HG03469 (cell line): ENCODE measurements around the gene ARHGEF6.

Experiments used
- ATAC-seq: cut with Tn5 transposase; IDR thresholded peaks from one replicate; pipeline ENCODE4 v1.9.1; 2021; ENCODE audit warnings: mild to moderate bottlenecking, moderate library complexity, moderate number of reproducible peaks; ENCODE audit not compliant: unreplicated experiment

ARHGEF6 gene

DNA sequence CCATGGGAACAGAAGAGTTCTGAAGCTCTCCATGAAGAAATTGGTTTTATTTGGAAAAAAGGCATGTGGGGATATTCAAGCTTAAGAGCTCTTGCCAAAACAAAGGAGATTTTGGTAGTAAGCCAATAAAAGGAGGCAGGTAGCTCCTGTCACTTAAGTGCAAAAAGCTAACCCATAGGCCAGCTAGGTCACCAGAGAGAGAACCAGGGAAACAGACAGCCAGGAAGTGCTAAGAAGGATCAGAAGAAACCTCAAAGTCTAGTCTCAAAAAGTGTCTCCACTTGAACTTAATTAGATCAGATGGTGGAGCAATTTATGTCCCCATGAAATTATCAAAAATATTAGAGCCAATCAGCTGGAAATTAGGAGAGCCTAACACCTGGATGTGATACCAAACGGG lies 83.6 kb downstream of the ARHGEF6 start:
- no peak for ATAC-seq

DNA sequence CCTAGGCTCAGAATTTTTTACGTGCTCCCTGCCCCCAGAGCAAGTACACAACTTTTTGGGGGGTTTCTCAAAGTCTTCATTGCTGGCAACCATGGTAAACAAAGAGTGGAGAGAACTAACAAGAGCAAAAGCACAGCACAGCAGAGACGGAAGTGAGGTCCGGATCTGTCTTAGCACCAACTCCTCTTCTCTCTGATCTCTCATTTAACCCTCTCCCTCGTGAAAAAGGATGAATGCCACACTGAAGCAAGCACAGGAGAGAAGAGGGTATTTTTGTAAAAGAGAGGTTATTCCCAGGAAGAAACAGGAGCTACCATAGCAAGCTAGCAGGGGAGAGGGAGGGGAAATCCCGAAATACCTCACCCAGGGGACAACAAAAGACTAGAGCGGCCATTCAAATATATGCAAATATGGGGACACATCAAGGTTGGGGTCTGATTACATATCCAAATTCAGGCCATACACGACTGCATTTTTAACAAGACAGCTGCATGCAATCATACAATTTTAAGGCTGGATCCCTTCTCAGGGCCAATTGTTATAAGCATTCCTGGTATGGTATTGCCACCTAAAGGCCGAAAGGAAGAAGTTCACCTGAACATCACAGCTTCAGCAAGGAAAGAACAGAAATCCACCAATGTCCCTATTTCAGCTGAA lies 86.2 kb downstream of the ARHGEF6 start:
- ATAC-seq, result peak; percentile 66

DNA sequence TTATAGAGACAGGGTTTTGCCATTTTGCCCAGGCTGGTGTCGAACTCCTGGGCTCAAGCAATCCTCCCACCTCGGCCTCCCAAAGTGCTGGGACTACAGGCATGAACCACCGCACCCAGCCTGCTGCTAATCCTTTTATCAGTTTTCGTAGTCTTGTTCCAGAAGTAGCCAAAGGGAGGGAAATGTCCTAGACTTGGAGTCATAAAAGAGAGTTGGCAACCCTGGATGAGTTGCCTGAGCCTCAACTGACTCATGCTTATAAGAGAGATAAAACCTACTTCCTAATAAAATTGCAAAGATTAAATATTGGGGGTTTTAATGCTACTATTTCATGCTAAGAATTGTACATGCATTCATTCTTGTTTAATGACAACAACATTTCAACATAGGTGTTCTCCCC lies 88.5 kb downstream of the ARHGEF6 start:
- no peak for ATAC-seq

DNA sequence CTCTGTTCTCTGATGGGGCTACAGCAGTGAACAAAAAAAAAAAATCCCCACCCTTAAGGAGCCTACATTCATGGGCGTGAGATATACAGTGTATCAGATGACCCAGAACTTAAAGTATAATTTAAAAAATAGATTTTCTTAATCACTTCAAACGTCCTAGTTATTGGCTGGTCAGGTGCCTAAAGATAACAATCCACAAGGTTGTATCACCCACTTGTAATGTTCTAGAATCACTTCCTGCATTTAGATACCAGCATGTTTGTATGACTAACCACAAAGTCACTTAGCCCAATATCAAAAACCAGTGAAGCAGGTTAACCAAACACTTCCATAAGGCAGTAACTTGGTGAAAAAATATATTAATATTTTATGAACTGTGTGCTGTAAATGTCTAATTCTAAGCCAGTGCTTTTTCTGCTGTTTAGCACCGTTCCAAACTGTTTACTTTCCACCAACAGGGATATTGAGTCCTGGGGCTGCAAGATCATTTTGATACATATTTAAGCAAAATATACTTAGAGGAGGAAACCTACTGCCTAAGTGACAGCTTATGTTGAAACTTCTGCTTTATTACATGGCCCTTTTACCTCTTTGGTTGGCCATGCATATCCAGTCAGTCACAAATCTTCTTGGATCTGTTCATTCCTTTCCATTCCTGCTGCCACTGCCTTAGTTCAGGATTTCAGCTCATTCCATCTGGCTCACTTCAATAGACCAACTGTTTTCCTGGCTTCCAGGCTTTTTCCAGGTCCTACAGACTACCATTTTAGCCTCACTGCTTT lies 89.5 kb downstream of the ARHGEF6 start:
- no peak for ATAC-seq

DNA sequence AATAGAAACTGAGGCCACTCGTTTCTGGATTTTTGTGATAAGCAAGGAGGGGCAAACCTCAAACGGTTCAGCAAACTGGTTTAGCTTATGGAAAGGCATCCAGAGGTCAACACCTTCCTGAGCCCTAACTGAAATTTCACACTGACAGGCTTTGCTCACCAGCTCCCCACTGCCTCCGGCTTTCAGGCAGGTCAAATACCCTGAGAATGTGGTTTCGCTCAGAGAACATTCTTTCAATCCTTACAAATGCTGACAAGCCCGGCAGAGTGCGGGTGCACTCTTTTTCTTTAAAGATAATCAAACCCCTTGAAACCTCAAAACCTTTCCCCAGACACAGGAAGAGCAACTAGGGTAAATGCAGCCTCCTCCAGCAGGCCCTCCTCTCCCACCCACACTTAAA lies 91.3 kb downstream of the ARHGEF6 start:
- ATAC-seq, result no peak

DNA sequence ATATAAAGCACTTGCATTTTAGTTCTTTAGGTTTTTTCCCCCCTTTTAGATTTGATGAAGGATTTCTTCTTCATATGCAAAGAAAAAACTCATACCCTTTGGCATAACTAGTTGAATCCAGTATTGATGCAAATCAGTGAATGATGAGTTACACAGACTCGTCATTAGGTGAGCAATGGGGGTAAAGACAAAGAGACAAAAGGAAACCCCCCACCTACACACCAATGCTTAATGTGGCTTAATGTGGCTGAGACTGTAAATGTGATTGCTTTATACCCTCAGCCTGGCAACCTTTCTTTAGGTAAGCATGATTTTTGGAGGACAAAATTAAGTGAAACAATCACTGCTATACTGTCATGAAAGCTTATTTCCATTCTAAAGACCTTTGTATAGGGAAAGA lies 93.3 kb downstream of the ARHGEF6 start:
- ATAC-seq, result no peak

DNA sequence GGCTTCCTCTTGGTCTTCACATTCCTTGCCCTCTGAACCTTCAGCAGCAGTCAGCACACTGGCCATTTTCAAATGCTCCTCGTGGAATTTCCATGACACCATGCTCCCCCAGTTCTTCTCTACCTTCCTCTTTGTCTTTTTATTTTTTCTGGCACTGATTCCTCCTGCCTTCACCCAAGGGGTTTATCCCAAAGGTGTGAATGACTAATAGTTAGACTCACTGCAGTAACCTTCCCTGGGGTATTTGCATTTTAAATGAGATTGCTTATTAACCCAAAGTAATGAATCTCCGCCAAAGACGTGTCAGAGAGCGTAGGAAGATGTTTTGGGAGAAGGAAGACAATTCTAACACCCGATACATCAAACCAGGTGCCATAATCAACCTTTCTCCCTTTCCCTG lies 96.6 kb downstream of the ARHGEF6 start:
- ATAC-seq, result no peak

DNA sequence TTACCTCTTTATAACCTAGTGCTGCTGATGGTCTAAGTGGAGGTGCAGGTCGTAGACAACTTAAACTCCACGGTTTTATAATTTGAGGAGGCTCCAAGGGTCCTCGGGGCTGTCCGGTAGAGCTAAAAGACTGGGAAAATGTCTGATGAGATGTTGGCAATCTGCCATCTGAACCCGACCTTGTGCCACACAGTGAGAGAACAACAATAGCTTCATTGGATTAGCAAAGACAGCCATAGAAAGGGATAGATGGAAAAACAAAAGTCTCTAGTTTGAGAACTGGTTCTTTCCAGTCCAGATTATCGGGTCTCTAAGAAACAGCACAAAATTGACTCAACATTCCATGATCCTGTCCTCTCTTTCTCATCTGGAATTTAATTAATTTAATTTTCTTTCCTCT lies 101.2 kb downstream of the ARHGEF6 start:
- ATAC-seq, result no peak

DNA sequence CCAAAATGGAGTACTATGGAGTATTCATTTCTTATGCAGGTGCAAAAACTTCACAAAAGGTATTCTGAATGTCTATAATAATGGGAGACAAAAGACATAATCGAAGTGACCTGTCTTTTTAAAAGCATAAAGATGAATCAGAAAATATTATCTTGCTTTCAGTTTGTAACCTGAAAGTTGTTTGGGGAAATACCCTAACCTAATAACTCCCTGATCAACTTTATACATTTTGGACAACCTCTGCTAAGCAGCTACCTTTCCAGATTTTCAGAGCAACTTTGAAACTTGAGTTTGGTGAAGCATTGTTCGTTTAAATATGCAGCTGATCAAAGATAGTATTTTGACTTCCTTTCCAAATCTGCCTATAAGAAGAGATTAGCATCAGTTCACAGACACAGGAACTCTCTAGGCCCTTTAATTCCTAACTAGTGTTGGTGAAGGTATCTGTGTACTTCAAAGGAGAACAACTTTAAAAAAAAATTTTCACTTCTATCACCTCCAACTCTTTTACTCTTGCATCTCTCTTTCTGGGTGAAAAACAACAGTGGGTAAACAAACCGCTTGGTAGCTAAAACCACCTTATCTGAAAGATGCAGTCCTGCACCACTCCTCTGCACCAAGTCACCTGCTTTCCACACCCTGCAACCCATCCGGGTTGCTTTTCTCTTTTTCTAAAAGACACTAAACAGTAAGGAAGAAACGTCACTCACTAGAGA lies 106.3 kb downstream of the ARHGEF6 start:
- ATAC-seq, result no peak

DNA sequence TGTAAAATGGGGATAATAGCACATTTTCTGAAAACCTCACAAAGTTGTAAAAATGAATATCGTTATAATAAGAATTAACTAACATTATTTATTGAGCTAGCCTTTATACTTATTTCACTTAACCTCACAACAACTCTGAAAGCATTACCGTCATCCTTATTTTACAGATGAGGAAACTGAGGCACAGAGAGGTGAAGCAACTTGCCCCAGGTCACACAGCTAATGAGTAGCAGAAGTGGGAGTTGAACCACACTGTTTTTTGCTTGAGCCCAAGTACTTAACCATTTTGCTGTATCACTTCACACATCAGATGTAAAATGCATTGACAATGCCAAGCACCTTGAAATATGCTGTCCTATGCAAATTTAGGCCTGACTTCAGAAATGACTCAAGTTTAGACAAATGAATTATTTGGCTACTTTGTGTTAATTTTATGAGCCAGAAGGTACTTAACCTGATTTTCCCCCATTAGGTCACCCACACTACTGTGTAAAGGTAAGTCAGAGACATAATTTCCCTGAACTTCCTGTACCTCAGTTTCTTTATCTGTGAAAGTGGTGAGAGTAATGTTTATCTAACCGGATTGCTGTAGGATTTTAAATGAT lies 109.6 kb downstream of the ARHGEF6 start:
- peak; percentile 36 for ATAC-seq

DNA sequence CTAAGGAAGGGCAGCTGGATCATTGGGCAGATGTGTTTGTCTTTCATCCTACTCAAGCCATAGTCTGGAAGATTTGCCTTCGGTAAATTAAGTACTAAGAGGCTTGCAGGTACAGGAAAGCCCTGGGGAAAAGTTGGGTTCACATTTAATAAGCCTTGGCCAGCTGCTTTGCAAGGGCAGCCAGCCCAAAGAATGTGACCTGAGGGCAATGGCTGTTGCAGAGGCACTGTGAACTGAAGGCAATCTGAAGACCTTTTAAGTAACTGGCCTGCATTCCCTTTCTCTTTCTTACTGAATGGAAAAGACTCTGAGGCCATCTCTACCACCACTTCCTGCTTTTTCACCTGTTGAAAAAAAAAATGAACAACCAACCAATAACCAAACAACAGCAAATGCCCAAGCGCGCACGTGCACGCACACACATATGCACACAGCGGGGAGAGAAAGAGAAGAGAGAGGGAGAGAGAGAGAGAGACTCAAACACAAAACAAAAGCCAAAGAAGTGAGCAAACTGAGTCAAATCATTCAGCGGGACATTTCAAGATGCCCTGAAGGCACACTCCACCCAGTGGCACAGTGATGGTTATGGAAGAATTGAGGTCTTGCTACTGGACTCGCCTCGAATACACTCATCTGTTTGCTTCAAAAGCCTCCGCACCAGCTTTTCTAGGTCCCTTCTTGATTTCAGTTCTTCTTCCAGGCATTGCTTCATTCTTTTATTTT lies 113.1 kb downstream of the ARHGEF6 start:
- ATAC-seq, result no peak

DNA sequence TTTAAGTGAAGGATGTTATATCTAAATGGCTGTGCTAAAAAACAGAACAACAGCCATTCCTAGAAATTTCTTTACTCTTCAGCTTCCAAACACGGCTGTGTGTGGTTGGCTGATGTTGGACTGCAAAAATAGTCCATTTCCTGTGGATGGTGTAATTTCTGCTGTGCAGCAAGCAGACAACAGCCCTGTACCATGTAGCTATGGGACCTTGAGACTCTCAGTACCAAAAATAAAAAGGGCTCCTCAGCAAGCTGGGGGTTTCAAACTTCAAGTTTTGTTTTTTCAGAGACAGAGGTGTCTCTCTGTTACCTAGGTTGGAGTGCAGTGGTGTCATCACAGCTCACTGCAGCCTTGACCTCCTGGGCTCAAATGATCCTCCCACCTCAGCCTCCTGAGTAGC lies 114.6 kb downstream of the ARHGEF6 start:
- ATAC-seq, result peak; percentile 47

DNA sequence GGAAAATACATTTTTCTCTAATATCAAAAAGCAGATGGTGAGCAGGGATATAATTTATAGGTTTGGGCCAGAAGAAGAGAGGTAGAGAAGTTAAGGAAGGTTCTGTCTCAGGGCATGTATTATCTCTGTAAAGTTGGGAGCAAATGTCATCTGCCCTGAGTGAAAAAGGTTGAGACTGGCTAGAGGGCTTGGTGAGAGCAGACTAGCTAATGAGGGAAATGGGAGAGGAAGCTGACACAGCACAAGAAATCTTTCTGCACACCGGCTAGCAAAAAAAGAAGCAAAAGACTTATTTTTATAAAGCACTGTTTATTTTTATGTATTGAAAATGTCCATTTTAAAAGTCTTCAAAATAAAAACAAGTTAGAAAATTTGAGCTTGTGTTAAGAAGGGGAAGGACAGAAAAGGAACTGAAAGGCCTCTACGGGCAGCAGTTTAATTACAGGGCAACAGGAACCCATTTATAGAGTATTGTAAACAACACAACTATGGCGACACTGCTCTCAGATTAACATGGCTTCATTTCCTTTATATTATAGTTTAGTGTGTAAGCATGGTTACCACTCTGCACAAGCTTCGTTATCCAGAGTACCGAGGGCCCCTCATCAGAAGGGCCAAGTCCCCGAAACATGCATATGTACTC lies 115.4 kb downstream of the ARHGEF6 start:
- no peak for ATAC-seq

DNA sequence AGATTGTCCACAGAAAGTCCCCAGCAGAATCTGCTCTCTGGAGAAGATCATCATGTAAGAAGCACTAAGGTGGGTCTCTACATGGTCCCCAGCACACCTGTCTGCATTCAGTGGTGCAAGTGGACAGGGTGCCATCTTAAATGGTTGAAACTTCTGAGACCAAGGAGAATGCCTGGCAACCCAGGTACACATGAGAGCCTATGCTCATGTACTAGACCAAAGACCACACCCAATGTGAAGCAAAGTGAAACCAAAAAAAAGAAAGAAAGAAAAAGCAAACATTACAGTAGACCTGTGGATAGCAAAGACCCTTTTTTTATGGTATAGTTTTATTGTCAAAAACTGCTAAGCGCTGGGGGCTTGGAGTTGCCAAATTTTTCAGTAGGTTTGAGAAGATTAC lies 117.8 kb downstream of the ARHGEF6 start:
- no peak for ATAC-seq

DNA sequence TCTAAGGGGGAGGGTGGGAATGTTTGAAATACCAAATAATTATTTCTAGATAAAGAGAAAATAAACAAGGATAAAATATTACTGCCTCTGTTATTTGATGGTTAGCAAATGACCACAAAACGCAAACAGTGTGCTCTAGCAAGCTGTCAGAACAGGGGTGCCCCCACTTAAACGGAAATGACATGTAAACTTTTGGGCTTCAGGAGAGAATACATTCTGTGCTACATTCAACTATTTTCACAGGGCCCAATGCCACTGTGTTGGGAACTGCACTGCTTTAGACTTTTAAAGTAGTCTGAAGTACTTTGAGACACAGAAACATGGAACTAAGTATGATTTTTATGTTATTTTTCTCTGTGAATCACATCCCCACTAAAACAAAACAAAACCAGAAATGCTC lies 118.6 kb downstream of the ARHGEF6 start:
- no peak for ATAC-seq

DNA sequence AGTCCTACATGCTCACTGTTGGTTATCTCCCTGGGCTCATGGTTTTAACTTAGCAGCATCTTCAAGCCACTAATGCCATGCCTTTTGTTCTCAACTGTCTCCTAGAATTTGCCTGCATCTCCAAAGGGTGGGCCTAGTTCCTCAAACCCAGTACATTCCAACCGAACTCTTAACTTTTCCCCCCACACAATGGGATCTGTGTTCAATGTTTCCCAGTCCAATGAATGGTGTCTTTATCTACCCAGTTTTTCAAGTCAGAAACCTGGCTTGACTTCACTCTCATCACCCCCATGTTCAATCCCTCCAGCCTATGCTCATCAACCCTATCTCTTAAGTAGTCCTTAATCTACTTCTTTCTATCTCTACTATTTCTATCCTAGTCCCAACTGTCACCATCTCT lies 119.8 kb downstream of the ARHGEF6 start:
- ATAC-seq, result no peak

DNA sequence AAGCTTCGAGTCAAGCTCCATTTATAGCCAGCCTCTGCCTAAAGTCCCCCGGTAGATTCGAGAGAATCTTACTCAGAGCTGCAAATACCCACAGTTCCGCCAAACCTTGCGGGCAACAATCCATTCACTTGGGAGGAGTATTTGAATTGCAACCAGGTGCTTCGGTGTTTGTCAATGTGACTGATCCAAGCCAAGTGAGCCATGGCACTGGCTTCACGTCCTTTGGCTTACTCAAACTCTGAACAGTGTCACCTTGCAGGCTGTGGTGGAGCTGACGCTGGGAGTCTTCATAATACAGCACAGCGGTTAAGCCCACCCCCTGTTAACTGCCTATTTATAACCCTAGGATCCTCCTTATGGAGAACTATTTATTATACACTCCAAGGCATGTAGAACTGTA lies 121.6 kb downstream of the ARHGEF6 start:
- no peak for ATAC-seq

DNA sequence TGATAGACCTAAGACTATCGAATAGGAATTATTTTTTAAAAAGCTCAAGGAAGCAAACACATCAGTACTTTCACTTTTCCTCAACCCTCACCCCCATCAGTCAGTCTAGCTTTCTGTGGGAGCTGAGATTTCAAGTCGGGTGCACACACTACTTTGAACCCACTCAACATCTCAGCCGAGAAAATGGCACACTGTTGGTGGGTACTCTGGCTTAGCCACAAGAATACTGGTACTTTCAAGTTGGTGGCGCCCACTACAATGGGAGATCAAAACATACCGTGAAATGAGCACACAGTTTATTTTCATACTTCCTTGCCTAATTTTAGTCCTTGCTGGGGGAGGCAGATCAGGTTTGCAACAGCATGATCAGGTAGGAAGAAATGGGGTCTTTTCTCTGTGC lies 122.6 kb downstream of the ARHGEF6 start:
- no peak for ATAC-seq

DNA sequence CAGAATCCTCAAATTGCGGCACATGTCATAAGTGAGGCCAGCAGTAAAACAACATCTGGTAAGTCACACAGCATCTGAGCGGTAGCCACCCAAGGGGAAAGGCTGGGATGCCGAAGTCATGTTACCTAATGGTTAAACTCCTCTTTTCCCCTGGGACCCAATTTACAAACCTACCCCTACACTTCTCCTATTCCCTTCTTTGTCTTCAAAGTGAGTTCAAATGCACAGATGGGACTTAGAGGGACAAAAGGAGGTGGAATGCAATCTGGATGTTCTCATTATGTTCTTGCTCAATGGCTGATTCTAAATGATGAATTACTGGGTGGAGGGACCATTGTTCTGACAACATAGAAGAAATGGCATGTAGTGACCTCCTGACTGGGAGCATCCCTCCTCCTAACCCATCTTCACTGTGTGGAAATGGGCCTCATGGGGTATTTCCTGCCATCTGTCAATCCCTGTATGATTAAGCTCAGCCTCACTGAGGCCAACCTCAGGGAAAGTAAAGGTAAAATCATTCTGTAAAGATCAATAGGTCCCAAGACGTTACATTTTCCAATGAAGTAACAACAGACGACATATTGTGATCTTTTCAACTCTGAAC lies 124.3 kb downstream of the ARHGEF6 start:
- no peak for ATAC-seq
